Measurements from ENCODE around the gene SPTAN1.
"Not testable (repeated sequence)": the region's sequence is repeated elsewhere in the genome, so short reads cannot be mapped to it uniquely, and the experiment has no call there.

SPTAN1 gene

DNA sequence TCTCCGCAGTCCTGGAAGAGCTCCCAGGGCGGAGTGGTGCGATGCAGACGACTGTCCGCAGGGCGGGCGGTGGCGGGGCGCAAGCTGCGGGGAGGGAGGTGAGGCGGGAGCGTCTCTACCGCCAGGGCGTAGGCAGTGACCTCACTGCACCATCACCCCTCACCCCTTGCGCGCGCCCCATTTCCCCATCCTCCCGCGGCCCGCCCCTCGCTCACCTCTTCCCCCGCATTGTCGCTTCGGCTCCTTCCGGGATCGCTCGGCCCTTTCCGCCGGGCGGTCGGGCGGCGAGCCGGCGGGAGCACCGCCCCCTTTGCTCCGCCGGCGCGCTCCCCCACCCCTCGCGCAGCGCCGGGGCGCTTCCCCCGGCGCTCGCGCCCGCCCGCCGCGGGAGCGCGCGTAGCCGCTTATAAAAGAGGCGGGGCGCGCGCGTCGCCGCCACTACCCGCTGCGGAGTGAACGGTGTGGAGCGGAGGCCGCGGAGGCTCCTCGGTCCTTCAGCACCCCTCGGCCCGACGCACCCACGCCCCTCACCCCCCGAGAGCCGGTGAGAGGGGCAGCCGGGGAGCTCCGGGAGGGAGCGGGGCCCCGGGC lies at the start of gene SPTAN1:
SPTAN1 (plus strand) TSS at position 435 of the 591 bp plus-strand sequence. CDS start 14,154 bp downstream, outside the sequence.
- peak; percentile 77 for DNase-seq (ENCODE audit: low spot score)
- no peak for FAIRE-seq

DNA sequence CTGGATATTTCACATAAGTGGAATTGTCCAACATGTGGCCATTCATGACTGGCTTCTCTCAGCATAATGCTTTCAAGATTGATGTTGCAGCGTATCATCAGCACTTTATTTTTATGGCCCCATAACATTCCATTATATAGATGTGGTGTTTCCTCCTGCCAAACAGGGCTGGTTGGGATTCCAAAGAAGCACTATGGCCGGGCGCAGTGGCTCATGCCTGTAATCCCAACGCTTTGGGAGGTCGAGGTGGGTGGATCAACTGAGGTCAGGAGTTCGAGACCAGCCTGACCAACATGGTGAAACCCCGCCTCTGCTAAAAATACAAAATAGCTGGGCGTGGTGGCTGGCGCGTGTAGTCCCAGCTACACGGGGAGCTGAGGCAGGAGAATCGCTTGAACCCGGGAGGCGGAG lies 49.0 kb upstream of the SPTAN1 start:
- FAIRE-seq; DNase-seq (ENCODE audit: low spot score): not testable (repeated sequence)

DNA sequence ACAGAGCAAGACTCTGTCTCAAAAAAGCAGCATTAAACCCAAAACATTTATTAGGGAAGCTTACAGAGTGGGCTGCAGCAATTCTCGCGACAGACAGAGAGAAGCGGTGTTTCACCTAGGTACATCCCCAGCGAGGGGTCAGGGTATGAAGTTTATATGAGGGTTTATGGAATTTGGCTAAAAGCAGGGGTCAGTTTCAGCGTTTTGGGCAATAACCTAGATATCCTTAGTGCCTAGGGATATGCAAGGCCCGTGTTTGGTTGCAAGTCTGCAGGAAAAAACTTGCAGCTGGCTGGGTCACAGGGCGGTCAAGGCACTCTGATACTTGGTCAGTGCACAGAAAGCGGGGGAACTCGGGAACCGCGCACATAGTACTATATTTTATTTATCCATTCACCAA lies 48.5 kb upstream of the SPTAN1 start:
- no peak for DNase-seq (ENCODE audit: low spot score)
- FAIRE-seq = no peak

DNA sequence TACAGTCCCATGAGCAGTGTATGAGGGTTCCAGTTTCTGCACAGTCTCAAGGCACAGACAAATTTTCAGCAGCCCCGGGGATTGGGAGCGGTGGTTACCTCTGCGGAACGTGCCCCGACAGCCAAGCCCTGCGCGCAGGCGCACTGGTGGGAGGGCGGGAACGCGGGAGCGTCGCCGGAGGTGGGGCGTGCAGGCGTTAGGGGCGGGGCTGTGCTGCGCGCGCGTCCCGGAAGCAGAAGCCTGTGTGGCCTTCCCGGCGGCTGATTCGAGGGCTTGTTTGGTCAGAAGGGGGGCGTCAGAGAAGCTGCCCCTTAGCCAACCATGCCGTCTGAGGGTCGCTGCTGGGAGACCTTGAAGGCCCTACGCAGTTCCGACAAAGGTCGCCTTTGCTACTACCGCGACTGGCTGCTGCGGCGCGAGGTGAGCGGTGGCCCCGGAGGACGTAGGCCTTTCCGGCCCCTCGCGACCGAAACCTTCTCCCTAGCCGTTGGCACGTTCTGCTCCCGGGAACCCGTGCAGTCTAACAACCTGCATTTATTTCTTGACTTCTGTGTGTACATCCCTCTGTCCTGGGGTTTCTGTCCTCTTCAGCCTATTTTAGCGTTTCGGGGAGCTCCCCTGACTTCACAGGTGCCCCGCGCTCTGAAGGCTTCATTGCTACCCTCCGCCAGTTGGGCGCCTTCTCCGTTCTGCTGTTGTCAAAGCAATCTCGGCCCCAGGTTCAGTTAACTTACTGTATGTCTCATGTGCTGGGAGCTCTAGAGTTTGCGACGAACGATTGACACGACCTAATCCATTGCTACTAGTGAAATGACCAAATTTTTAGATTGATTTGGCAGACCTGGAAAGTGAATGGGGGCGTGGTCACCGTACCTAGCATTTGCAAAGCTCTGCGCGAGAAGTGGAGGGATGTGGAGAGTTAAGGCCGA lies 47.6 kb upstream of the SPTAN1 start, which contains the start of gene GLE1:
GLE1 (plus strand) TSS at position 235 of the 929 bp plus-strand sequence; CDS start at position 322, 87 bp downstream.
- no peak for FAIRE-seq
- peak; percentile 80 for DNase-seq (ENCODE audit: low spot score)

DNA sequence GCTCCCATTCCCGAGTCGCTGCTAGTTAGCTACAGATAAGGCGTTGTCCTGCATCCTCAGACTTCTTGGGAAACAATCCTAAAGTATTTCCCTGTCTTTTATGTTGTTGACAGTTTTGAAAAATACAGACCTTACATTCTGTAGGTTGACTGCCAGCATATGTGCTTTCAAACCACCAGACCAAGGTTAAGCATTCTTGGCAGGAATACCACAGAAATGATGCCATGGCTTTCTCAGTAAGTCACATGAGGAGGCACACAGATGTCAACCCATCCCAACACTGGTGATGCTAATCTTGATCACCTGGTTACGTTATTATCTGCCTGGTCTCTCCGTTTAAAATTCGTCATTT lies 47.0 kb upstream of the SPTAN1 start:
- FAIRE-seq = no peak
- peak; percentile 28 for DNase-seq (ENCODE audit: low spot score)

DNA sequence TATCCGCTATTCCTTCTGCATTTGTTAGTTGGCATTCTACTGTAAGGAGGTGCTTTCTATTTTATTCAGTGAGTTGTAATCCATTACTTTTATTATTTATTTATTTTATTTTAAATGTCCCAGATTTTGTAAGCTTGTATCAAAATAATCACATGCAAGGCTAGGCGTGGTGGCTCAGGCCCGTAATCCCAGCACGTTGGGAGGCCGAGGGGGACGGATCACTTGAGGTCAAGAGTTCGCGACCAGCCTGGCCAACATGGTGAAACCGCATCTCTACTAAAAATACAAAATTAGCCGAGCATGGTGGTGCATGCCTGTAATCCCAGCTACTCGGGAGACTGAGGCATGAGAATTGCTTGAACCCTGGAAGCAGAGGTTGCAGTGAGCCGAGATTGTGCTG lies 46.5 kb upstream of the SPTAN1 start:
- FAIRE-seq = not testable (repeated sequence)

DNA sequence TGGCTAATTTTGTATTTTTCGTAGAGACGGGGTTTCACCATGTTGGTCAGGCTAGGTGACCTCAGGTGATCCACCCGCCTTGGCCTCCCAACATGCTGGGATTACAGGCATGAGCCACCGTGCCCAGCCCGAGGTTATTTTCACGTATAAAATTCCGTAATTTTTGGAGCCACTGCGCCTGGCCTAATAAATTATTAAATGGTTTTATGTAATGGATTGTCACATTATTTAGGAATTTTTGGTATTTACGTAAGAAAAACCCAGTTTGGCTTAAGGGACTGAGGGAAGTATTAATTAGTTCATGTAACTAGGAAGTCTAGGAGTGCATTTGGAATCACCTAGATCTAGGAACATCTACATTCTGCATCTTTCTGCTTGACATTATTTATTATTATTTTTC lies 39.6 kb upstream of the SPTAN1 start:
- FAIRE-seq (no peak), DNase-seq (ENCODE audit: low spot score) (no peak)

More for the DNA sequence above, 46.5 kb upstream of the SPTAN1 start:
- not testable (repeated sequence) for DNase-seq (ENCODE audit: low spot score)

DNA sequence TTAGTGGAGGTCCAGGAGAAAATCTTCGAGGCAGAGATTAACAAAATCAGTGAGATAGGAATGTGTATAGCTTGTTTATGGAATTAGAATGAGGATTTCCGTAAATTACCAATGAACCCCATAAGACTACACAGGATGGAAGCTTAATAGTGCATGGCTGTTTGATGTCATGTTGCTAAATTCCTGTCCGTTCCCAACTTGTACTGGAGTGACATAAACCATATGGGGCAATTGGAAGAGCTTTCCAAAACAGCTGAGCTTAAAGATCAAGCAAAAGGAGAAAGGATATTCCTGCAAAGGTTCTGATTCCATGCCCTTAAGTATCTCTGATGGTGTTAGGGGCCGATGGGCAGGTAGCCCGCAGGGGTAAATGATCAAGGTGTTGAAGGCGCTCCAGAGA lies 30.4 kb upstream of the SPTAN1 start:
- FAIRE-seq = no peak
- no peak for DNase-seq (ENCODE audit: low spot score)

DNA sequence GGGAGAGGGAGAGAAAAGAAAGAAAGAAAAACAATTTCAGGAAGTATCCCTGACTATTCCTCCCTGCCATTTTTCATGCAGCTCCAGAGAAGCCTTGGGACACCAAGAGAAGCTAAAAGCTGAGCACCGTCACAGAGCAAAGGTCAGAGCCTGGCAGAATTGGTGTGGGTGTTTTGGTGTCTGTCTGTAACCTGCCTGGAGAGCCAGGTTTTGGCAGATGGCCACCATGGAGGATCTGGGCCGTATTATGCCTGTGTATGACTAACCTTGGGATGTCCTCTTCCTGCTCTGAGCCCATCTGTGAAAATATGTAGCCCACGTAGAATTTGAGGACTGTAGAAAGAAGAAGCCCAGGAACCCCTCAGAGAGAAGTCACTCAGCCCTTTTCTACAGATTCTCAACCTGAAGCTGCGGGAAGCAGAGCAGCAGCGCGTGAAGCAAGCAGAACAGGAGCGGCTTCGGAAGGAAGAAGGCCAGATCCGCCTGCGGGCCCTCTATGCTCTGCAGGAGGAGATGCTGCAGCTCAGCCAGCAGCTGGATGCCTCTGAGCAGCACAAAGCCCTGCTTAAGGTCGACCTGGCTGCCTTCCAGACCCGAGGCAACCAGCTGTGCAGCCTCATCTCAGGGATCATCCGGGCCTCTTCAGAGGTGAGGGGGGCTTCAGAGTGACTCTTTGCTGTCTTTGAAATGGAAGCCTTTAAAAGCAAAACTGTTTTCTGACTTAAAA lies 29.0 kb upstream of the SPTAN1 start:
- DNase-seq (ENCODE audit: low spot score) (no peak), FAIRE-seq (no peak)

DNA sequence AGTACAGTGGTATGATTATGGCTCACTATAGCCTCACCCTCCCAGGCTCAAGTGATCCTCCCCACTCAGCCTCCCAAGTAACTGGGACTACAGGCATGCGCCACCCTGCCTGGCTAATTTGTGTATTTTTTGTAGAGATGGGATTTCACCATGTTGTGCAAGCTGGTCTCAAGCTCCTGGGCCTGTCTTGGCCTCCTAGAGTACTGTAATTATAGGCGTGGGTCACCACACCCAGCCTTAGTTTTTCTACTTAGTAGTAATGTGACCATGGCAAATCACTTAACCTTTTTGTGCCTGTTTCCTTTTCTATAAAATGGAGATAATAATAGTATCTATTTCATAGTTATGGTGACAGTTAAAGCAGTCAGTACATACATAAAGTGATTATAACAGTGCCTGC lies 25.7 kb upstream of the SPTAN1 start:
- no peak for DNase-seq (ENCODE audit: low spot score)
- FAIRE-seq = no peak

DNA sequence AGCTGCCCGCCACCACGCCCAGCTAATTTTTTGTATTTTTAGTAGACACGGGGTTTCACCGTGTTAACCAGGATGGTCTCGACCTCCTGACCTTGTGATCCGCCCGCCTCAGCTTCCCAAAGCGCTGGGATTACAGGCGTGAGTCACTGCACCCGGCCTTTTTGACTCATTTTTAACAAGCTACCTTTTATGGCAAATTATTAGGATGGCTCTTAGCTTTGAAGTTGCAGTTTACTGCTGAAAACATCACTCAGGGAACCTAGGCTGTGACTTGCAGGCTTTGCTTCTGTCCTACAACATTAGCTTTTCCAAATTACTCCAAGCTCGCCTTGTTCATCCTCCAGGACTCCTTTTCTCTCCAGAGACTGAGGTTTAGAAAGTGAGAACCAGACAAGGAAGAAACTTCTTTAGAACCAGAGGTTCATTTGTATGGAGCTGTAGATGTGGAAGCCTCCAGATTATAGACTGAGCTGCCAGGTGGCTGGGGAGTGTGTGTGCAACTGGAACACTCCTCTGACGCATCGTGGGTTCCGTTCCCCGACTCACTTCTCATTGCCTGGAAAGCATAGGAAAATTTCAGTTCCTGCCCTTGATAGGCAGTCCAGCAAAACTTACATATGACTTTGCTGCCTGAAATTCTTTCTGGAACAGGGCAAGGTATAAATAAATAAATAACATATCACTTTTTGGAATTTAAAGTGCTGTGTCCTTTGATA lies 23.8 kb upstream of the SPTAN1 start:
- DNase-seq (ENCODE audit: low spot score) (no peak), FAIRE-seq (no peak)

DNA sequence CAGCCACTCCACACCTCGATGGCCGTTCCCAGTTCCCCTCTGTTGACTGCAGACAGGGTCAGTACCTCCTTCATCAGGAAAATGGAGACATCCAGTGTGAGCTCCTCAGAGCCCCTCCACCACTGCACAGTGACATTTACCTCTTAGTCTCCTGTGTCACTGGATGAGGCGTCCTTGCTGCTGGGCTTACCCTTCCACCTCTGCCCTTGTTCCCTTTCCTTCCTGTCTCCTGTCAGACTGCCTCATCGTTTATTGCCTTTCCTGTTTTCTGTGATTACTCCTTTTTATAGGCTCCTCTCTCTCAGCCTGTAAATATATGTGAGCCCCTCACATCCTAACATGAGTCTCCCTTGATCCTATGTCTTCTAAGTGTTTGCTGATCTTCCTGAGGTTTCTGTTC lies 23.2 kb upstream of the SPTAN1 start:
- FAIRE-seq = no peak
- DNase-seq (ENCODE audit: low spot score) = no peak

DNA sequence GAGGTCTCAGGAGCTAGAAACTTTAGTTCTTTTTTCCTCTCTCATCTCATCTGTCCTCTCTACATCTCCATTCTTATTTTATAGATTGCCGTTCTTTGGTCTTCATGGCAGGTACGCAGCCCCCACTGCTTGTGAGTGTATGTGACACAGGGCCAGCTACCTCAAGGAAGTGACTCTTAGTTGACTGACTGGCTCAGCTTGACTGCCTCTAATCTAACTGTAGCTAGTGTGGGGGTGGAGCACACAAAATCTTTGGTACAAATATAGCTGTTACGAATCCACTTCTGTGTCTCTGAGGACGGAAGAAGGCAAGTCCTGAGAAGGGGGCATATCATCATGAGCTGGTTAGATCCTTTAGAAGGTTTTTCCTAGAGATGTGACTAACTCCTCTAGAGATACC lies 19.8 kb upstream of the SPTAN1 start:
- DNase-seq (ENCODE audit: low spot score) (no peak), FAIRE-seq (no peak)

DNA sequence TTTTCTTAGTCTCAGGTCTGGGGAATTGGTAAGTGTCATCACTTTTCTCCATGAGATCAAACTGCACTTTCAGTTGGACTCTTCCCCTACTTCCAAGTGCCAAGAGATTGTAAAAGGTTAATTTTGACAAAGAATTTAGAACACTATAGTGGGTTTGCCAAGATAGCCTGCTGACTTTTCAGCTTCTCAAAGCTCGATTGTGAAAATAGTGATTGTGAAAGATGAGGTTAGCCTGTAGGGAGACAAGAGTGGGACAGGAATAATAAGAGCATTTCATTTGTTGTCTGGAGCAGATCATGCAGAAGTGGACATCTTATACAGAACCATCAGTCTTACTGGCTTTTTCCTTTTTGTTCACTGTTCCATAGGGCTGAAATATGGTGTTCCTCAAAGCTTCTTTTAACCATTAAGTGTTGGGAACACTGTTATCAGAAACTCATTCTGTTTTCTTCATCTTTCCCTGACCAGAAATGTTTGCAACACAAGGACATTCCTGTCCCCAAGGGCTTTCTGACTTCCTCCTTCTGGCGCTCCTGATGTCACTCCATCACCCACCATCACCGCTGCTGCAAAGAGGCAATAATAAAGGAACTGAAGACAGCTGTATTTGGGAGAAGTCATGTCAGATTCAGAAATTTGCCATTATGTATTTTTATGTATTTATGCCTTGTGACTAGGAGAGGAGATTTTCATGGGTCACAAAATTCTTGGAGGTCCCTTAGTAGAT lies 11.6 kb upstream of the SPTAN1 start:
- FAIRE-seq (no peak), DNase-seq (ENCODE audit: low spot score) (no peak)

DNA sequence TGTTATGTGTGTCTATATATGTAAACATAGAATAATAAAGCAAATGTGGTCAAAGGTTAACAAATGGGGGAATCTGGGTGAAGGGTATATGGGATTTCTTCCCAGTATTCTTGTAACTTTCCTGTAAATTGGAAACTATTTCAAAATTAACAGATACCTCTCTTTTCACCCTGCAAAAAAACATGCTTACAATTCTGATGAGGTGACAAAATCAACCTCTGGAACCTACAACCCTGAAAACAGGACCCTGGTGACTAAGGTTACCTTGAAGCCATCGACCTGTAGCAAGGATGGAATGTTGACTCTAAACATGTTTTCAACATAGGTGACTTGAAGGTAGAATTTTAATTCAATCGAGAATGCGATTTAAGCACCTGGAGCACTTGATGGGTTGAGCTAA lies 5.9 kb upstream of the SPTAN1 start:
- FAIRE-seq = no peak
- no peak for DNase-seq (ENCODE audit: low spot score)

DNA sequence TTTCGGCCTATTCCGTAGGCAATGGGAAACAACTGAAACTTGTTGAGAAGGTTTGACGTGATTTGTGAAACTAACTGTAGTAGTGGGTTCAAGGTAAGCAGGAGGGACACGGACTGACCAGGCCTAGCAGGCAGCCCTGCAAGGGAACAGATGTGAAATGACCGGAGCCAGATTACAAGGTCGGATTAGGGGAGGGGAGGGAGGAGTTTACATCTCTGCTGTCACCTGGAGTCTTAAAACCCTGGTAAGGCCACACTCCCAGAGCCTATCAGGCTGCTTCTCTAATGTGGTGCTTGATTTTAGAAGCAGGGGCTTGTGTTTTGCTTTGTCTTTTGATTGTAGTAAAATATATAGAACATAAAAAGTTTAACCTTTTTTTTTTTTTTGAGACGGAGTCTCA lies 3.5 kb upstream of the SPTAN1 start:
- DNase-seq (ENCODE audit: low spot score) (no peak), FAIRE-seq (no peak)

DNA sequence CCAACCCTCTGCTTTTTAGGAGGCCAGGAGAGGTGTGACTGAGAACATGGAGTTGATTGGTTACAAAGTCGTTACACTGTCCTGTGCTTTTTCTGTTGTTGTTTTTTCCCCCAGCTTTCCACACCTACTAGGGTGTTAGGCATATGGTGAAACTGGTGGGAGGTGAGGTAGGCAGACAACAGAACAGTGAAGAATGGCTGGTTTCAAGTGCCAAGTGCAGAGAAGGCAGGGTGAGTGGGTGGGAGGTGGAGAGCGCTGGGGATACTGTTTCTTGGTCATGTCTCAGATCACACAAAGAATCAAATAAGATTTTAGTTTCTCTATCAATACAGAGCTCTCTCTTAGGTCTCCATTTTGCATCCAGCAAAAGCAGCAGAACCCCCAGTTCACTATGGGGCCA lies 2.2 kb upstream of the SPTAN1 start:
- FAIRE-seq = no peak

DNA sequence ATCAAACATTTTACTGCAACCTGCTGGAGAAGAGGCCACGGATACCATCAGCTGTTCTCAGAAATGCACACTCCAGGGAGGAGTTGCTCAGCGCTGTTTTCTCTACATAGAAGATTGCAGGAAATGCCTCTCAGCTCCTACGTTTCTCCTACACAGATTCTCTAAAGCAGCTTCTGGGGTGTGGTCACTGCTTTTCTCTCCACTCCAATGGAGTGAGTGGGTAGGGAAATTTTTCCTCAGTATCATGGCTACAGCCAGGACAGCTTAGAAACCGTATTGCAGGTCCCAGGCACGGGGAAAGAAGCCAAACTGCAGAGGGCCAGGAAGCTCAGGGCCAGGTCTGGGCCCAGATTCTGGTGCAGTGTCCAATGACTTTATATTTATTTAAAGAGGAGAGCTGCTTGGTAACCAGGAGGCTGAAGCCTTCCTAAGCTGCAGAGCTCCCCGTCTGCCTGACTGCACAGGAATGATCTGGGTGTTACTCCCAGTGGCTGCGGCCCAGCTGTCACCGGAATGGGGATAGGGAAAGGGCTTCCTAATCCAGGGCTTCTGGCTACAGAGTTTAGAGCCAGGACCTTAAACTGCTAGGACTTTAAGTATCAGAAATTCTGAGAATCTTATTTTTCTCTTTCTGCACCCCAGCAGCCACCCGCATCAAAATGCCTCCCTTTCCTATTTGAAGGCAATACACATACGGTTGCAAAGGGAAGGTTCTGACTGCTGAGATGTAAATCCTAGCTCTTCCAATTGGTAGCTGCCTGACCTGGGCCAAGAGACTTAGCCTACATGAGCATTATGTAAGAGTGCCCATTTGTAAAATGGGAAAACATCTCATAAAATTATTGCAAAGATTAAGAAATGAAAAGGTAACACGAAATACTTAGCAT lies 1.4 kb upstream of the SPTAN1 start:
- FAIRE-seq (no peak), DNase-seq (ENCODE audit: low spot score) (no peak)

More for the DNA sequence above, 2.2 kb upstream of the SPTAN1 start:
- no peak for DNase-seq (ENCODE audit: low spot score)

DNA sequence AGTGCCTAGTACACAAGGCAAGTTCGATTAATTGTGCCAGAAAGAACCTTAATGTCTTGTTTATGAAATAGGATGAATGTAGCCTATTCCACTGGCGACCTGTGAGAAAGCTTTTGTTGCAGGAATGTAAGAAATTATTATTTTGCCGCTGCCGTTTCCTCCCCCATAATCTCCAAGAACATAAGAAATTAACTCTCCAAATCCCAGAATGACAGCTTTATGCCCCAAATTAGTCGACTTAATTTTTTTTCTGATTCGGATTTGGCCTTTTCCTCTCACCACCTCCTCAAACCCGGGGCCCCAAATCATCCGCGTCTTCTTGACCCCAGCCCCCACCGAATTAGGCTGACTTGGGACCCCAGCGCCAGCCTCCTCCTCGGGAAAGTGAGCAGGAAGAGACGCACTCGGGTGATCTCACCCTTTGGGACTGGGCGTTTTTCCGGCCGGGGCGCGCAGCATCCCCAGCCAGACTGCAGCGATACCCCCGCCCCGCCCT lies 682 bp upstream of the SPTAN1 start:
- no peak for FAIRE-seq
- no peak for DNase-seq (ENCODE audit: low spot score)

Data from RCC 7860 (cell line).